SK-N-SH treated with all-trans-retinoic acid at 6 μM for 48 hours (cell line): ENCODE measurements around the gene KCNG2.

ENCODE experiments used
- ARNTL ChIP-seq: fragments of 450-650 bp; formaldehyde crosslinking; IDR thresholded peaks from 2 replicates; pipeline ENCODE4 v1.5.0; 2020; ENCODE audit warnings: low read depth, mild to moderate bottlenecking, moderate library complexity, borderline replicate concordance
- BACH2 ChIP-seq: fragments of 250-450 bp; sonication (Bioruptor Pico); IDR thresholded peaks from 2 replicates; pipeline ENCODE4 v1.9.0; 2021; ENCODE audit warnings: mild to moderate bottlenecking, borderline replicate concordance
- CSRNP3 ChIP-seq: fragments of 250-450 bp; sonication (Bioruptor Pico); IDR thresholded peaks from 2 replicates; pipeline ENCODE4 v1.5.1; 2021; ENCODE audit warnings: mild to moderate bottlenecking, moderate library complexity
- ESRRG ChIP-seq: fragments of 250-450 bp; sonication (Bioruptor Pico); IDR thresholded peaks from 2 replicates; pipeline ENCODE4 v1.6.1; 2021; ENCODE audit warnings: mild to moderate bottlenecking
- ISL1 ChIP-seq: fragments of 250-450 bp; sonication (Bioruptor Pico); IDR thresholded peaks from 2 replicates; pipeline ENCODE4 v2.1.2; 2022; ENCODE audit warnings: mild to moderate bottlenecking, moderate library complexity
- OSR1 ChIP-seq: fragments of 250-450 bp; sonication (Bioruptor Pico); IDR thresholded peaks from 2 replicates; pipeline ENCODE4 v1.8.0; 2022; ENCODE audit warnings: moderate library complexity, mild to moderate bottlenecking, inconsistent platforms
- PATZ1 ChIP-seq: fragments of 250-450 bp; sonication (Bioruptor Pico); IDR thresholded peaks from 2 replicates; pipeline ENCODE4 v1.8.0; 2020; ENCODE audit warnings: mild to moderate bottlenecking, moderate library complexity, borderline replicate concordance
- SNAI2 ChIP-seq: fragments of 250-450 bp; sonication (Bioruptor Pico); IDR thresholded peaks from 2 replicates; pipeline ENCODE4 v1.5.0; 2020; ENCODE audit warnings: mild to moderate bottlenecking, moderate library complexity
- ZC3H10 ChIP-seq: fragments of 250-450 bp; sonication (Bioruptor Pico); IDR thresholded peaks from 2 replicates; pipeline ENCODE4 v1.5.1; 2021; ENCODE audit warnings: mild to moderate bottlenecking, moderate library complexity
- ZFP3 ChIP-seq: fragments of 250-450 bp; sonication (Bioruptor Pico); IDR thresholded peaks from 2 replicates; pipeline ENCODE4 v1.5.0; 2020; ENCODE audit warnings: mild to moderate bottlenecking, moderate library complexity
- ZFP30 ChIP-seq: fragments of 450-650 bp; formaldehyde crosslinking; IDR thresholded peaks from 2 replicates; pipeline ENCODE4 v1.5.0; 2022; ENCODE audit warnings: mild to moderate bottlenecking, moderate library complexity
- ZNF565 ChIP-seq: fragments of 450-650 bp; formaldehyde crosslinking; conservative IDR thresholded peaks from 2 replicates; pipeline ENCODE4 v1.5.0; 2020; ENCODE audit warnings: low read depth, mild to moderate bottlenecking, moderate library complexity
- ZNF70 ChIP-seq: fragments of 450-650 bp; formaldehyde crosslinking; IDR thresholded peaks from 2 replicates; pipeline ENCODE4 v1.5.0; 2020; ENCODE audit warnings: mild to moderate bottlenecking, moderate library complexity
- ZNF8 ChIP-seq: fragments of 450-650 bp; formaldehyde crosslinking; IDR thresholded peaks from 2 replicates; pipeline ENCODE4 v1.5.0; 2020; ENCODE audit warnings: mild to moderate bottlenecking, moderate library complexity

- TF ChIP-seq CSRNP3 (no peak), ZFP30 (CRISPR knock-in tag) (no peak), BACH2 (CRISPR knock-in tag) (no peak), ARNTL (CRISPR knock-in tag) (no peak), ZNF8 (CRISPR knock-in tag) (no peak), ESRRG (CRISPR knock-in tag) (no peak), ZC3H10 (CRISPR knock-in tag) (no peak), ZFP3 (CRISPR knock-in tag) (no peak), ZNF70 (CRISPR knock-in tag) (no peak), ISL1 (no peak), ZNF565 (no peak), SNAI2 (CRISPR knock-in tag) (no peak), OSR1 (CRISPR knock-in tag) (no peak), PATZ1 (CRISPR knock-in tag) (no peak)
Measured at GRCh38 chr18:79756826-79757225, 40.9 kb upstream of the KCNG2 start.
